Loucy (cell line): ENCODE results near the gene SPAG6.
A peak's percentile ranks its signal among the peaks of the same experiment; 100 is the strongest.

Experiments used
- H2AFZ ChIP-seq: fragments of 200-600 bp; sonication (generic); 2 replicates; pipeline ENCODE4 v1.6.0; 2016; ENCODE audit warnings: antibody characterized with exemption, mild to moderate bottlenecking, low read length, moderate library complexity
- H3F3A ChIP-seq: fragments of 200-600 bp; 2 replicates; pipeline ENCODE4 v1.6.0; 2016; ENCODE audit warnings: antibody characterized with exemption, low read depth, mild to moderate bottlenecking
- H3K27me3 ChIP-seq: fragments of 200-600 bp; sonication (generic); 2 replicates; pipeline ENCODE4 v1.6.1; 2014; ENCODE audit warnings: low read length, mild to moderate bottlenecking; ENCODE audit not compliant: insufficient read depth, poor library complexity, severe bottlenecking
- H3K36me3 ChIP-seq: fragments of 200-600 bp; sonication (generic); 2 replicates; pipeline ENCODE4 v1.6.1; 2016; ENCODE audit warnings: low read length; ENCODE audit not compliant: insufficient read depth
- H3K4me1 ChIP-seq: fragments of 200-600 bp; sonication (generic); 2 replicates; pipeline ENCODE4 v1.5.1; 2014; ENCODE audit warnings: low read length, mild to moderate bottlenecking; ENCODE audit not compliant: insufficient read depth, poor library complexity, severe bottlenecking
- H3K4me2 ChIP-seq: fragments of 200-600 bp; sonication (generic); 2 replicates; pipeline ENCODE4 v1.6.0; 2014; ENCODE audit warnings: antibody characterized with exemption, low read length, low read depth, mild to moderate bottlenecking; ENCODE audit not compliant: poor library complexity, severe bottlenecking
- H3K4me3 ChIP-seq: fragments of 200-600 bp; sonication (generic); 2 replicates; pipeline ENCODE4 v1.5.1; 2014; ENCODE audit warnings: low read length, mild to moderate bottlenecking, mixed read lengths; ENCODE audit not compliant: poor library complexity, severe bottlenecking
- H3K79me2 ChIP-seq: fragments of 200-600 bp; sonication (generic); 2 replicates; pipeline ENCODE4 v1.6.1; 2014; ENCODE audit warnings: low read length; ENCODE audit not compliant: insufficient read depth
- H3K9ac ChIP-seq: fragments of 200-600 bp; sonication (generic); 2 replicates; pipeline ENCODE4 v1.6.0; 2014; ENCODE audit warnings: mild to moderate bottlenecking, low read depth, low read length, moderate library complexity; ENCODE audit not compliant: poor library complexity, severe bottlenecking
- H3K9me2 ChIP-seq: fragments of 200-600 bp; sonication (generic); replicated peaks from 2 replicates; pipeline ENCODE4 v1.6.1; 2016; ENCODE audit warnings: low read depth, low read length, mixed read lengths
- H3K9me3 ChIP-seq: fragments of 200-600 bp; sonication (generic); 2 replicates; pipeline ENCODE4 v1.6.1; 2014; ENCODE audit warnings: mild to moderate bottlenecking, antibody characterized with exemption, low read length, low read depth; ENCODE audit not compliant: insufficient read depth
- H4K20me1 ChIP-seq: fragments of 200-600 bp; sonication (generic); 2 replicates; pipeline ENCODE4 v1.6.0; 2014; ENCODE audit warnings: antibody characterized with exemption, low read length, mild to moderate bottlenecking; ENCODE audit not compliant: insufficient read depth, poor library complexity, severe bottlenecking
- CTCF ChIP-seq: fragments of 200-600 bp; sonication (generic); conservative IDR thresholded peaks from 2 replicates; pipeline ENCODE4 v1.5.1; 2014; ENCODE audit warnings: mild to moderate bottlenecking, antibody characterized with exemption, low read length
- EZH2phosphoT487 ChIP-seq: fragments of 200-600 bp; IDR thresholded peaks from 2 replicates; pipeline ENCODE4 v1.6.1; 2018; ENCODE audit warnings: antibody characterized with exemption, mild to moderate bottlenecking, moderate library complexity, borderline replicate concordance

The SPAG6 gene

GRCh38 chr10:22318772-22319171, 26.5 kb upstream of the SPAG6 start:
- Histone ChIP-seq H3K9me3 (no peaks in the 10 kb centered on the region), H3K4me1 (peaks cover 15% of the 10 kb centered on the region), H2AFZ (no peak overlapping the region), H3K36me3 (0 out of 2 replicates have a peak, but pooled peaks cover 5% of the 10 kb centered on the region), H3K27me3 (peaks cover 8% of the 10 kb centered on the region), H3K9me2 (no peaks in the 10 kb centered on the region), H3K4me2 (peak overlapping the region; percentile 77), H3K4me3 (peak overlapping the region; percentile 80), H3K79me2 (peaks cover 83% of the 10 kb centered on the region), H3K9ac (peak overlapping the region; percentile 94), H3F3A (no peaks in the 10 kb centered on the region), H4K20me1 (peaks cover 19% of the 10 kb centered on the region)
- TF ChIP-seq CTCF (no peak), EZH2phosphoT487 (no peak)

GRCh38 chr10:22319547-22319979, 25.7 kb upstream of the SPAG6 start:
- Histone ChIP-seq H3K79me2 (peaks cover 83% of the 10 kb centered on the region), H3K4me2 (peak overlapping the region; percentile 77), H4K20me1 (peaks cover 20% of the 10 kb centered on the region), H3K9me3 (no peaks in the 10 kb centered on the region), H3K4me3 (peak overlapping the region; percentile 80), H3F3A (no peaks in the 10 kb centered on the region), H3K36me3 (0 out of 2 replicates have a peak, but pooled peaks cover 5% of the 10 kb centered on the region), H3K27me3 (peaks cover 8% of the 10 kb centered on the region), H3K9me2 (no peaks in the 10 kb centered on the region), H2AFZ (no peak overlapping the region), H3K9ac (peak overlapping the region; percentile 94), H3K4me1 (peaks cover 8% of the 10 kb centered on the region)
- TF ChIP-seq EZH2phosphoT487, result no peak

- Histone ChIP-seq H2AFZ (no peak overlapping the region), H3K9me2 (no peaks in the 10 kb centered on the region), H3K4me1 (peaks cover 7% of the 10 kb centered on the region), H3K27me3 (peaks cover 8% of the 10 kb centered on the region), H3K4me2 (peak overlapping the region; percentile 77), H3K4me3 (peak overlapping the region; percentile 80), H3K79me2 (peaks cover 83% of the 10 kb centered on the region), H3K9ac (peak overlapping the region; percentile 94), H4K20me1 (peaks cover 20% of the 10 kb centered on the region), H3K36me3 (0 out of 2 replicates have a peak, but pooled peaks cover 5% of the 10 kb centered on the region), H3K9me3 (no peaks in the 10 kb centered on the region), H3F3A (no peaks in the 10 kb centered on the region)
- TF ChIP-seq CTCF (no peak), EZH2phosphoT487 (no peak)
These were observed 25.2 kb upstream of the SPAG6 start for GRCh38 chr10:22319980-22320558.
